Stimulated activated CD4-positive, alpha-beta T cell treated with anti-CD3 and anti-CD28 coated beads, Interleukin-1b, Interleukin-23, amount 100 ng/mL, for 24 hours (primary cell): ENCODE measurements around the gene MVP.
"Not testable (repeated sequence)": the region's sequence is repeated elsewhere in the genome, so short reads cannot be mapped to it uniquely, and the experiment has no call there.

ENCODE experiments used
- DNase-seq, 4 experiments: peaks; one replicate each; pipeline ENCODE4 v3.0.0-alpha.2; 2020; ENCODE audit warnings: low read depth in 4 of 4, low spot score in 1 of 4

Gene MVP

GRCh38 chr16:29815032-29815721, 5.1 kb upstream of the MVP start:
- no peak for DNase-seq

DNA sequence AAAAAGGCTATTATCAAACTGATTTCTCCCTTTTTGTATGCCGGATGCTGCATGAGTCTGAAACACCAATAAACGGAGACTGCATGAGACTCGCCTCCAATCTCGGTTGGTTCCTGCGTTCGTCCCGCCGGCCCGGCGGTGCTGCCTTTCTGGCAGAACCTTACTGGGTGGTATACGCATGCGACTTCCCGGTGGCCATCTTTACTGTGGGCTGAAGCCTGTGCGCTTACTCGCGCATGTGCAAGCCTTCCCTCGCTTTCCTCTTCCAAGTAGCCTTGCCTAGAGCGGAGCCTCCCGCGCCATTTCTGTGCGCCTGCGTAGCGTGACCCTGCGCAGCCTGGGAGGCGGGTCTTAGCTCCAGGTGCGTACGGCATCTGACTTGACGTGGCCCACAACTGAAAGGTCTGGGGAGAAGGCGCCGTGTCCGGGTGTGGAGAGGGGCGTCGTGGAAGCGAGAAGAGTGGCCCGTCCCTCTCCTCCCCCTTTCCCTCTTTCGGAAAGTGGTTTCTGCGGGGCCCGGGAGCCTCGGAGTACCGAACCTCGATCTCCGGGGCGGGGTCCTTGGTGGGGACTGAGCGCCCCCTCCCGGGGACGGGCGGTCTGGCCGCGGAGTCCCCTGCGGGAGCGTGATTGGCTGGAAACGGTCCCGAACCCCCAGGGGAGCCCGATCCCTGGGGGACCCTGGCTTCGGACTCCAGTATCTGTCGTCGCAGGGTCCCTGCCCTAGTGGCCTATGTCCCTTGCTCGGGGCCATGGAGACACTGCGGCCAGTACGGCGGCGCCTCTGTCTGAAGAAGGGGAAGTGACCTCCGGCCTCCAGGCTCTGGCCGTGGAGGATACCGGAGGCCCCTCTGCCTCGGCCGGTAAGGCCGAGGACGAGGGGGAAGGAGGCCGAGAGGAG, 4.2 kb upstream of the MVP start, which contains the start of gene PAGR1:
TSS of gene PAGR1 (plus strand) at position 360 of the 901 bp plus-strand sequence. CDS start at position 734, 374 bp downstream.
- peak; percentile 93 to 96 (median 95) for DNase-seq

DNA sequence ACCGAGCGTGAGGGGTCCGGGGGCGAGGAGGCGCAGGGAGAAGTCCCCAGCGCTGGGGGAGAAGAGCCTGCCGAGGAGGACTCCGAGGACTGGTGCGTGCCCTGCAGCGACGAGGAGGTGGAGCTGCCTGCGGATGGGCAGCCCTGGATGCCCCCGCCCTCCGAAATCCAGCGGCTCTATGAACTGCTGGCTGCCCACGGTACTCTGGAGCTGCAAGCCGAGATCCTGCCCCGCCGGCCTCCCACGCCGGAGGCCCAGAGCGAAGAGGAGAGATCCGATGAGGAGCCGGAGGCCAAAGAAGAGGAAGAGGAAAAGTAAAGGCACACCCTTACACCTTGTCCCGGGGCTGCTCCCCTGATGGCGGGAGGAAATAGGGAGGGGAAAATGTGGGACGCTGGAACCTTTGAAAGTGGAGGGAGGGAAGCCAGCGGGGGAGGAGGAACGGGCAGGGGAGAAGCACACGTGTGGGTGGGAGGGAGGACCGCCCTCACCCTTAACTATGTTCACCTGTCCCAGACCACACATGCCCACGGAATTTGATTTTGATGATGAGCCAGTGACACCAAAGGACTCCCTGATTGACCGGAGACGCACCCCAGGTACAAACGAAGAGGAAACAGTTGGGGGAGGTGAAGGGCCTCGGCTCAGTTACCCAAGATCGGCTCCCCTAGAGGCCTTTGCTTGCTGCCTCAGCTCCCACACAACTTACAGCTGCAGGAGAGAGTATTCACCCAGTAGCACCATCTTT, 3.4 kb upstream of the MVP start:
- peak in 1 of 4 experiments; percentile 70 for DNase-seq

- DNase-seq = no peak
Measured at GRCh38 chr16:29818082-29818481, 2.2 kb upstream of the MVP start.

- no peak for DNase-seq
Measured at GRCh38 chr16:29819506-29819905, 756 bp upstream of the MVP start.

DNA sequence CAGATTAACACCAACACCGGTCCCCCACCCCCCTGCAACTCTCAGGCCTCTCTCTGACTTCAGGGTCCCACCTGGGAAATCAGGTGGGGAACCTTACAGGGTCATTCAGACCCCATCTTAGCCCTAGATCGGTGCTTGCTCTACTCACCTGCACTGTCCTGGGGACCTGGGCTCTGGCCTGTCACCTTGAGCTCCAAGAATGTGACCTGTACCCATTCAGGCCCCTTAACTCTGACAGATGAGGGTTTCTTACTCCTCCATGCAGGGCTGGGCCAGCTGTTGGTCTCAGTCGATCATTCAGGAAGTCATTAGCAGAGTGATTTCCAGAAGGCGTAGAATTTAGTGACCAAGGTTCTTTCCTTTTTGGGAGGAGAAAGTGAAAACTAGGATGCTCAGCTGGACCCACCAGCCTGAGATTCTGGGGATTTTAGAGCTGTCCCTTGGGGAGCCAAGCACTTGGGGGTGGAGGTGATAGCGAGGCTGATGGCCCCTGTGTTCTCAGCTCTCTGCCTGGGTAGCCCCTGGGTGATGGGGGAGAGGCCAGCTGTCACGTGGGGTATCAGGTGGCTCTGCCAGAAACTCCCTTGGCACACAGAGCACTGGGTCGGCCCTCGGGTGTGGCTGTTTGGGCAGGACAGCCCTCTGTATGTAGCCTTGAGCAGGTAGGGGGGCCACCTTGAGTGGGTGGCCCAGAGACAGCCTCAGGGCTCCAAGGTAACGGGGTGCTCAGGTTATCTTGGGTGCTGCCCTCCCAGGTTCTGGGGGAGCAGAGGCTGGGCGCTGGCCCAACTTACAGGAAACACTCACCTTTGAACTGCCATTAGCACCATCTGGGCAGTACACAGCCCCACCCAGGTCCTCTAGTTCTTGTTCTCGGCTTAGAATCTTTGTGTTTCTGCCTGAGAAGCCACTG, 724 bp downstream of the MVP start:
- DNase-seq = no peak

DNA sequence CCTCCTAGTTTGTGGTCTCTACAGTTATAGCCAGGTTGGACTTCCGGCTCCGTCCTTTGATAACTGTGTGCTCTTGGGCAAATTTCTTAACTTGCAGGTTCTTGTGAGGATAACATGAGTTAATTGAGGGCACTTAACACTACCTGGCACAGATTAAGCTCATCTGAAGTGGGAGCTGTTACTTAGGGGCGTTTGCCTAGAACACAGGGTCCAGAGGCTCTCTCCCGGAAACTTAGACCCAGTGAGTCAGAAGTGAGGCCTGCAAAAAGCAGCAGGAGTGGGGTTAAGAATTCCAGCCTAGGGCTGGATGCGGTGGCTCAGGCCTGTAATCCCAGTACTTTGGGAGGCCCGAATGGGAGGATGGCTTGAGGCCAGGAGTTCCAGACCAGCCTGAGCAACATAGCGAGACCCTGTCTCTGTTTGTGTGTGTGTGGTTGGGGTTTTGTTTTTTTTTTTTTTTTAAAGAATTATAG, 1.4 kb downstream of the MVP start:
- DNase-seq = no peak

GRCh38 chr16:29824589-29825144, 4.4 kb downstream of the MVP start:
- no peak for DNase-seq

DNA sequence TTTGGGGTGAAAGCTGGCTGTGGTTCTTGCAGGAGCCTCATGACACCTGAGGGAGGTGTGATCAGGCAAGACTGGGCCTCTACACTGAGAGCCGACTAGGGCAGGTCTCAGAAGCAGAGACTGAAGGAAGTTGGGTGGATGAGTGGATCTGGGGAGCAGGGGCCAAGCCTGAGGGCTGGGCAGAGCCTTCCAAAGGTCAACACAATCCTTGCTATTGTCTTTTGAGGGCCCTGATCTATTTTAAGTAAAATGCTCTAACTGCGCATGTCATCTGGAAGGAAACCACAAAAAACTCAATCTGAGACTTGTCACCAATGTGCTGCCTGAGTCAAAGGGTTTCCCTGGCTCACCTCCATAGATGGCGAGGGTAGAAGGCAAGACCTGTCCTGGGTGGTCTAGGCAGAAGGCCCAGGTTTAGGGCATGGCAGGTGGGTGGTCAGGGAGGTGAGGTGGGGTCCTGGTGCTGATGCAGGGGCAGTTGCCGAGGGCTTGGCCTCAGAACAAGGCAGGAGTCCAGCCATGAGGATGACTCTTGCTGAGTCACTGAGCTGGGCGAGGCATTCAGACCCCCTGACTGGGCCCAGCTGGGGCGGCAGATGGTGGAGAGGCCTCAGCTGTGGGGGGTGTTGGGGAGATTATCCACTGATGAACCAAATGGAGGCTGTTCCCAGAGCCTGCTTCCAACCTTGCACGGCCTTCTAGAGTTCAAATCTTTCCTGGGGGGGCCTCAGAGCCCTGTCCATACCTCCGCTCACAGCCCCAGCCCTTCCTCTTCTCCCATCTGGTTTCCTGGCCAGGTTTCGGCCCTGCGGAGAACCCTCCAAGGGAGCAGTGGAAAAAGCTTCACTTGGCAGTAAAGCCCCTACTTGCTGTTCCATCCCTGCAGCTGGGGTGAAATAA, 5.1 kb downstream of the MVP start:
- DNase-seq = no peak

DNA sequence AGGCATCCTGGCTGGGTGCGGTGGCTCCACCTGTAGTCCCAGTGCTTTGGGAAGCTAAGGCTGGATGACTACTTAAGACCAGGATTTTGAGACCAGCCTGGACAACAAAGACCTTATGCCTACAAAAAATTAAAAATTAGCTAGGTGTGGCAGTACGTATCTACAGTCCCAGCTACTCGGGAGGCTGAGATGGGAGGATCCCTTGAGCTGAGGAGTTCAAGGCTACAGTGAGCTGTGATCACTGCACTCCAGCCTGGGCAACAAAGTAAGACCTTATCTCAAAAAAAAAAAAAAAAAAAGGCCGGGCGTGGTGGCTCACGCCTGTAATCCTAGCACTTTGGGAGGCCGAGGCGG, 6.1 kb downstream of the MVP start:
- DNase-seq = no peak

- DNase-seq = no peak
Measured at GRCh38 chr16:29830774-29831173, 10.5 kb downstream of the MVP start.

DNA sequence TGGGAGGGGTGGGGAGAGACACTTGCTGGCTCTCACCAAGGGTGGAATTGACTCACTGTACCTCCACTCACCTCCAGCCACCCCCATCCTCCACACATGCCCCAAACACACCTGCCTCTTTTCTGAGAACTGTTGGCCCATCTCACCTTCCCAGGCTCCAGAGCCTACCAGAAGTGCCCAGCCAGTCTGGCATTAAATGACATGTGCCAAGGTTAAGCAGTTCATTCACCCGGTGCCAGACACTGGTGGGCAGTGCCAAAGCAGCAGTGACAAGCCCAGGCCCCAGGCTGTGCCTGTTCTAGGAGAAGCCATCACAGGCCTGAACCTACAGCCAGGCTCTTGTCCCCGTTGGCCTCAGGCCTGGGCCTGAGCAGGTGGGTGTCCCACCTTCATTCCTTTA, 11.2 kb downstream of the MVP start:
- no peak for DNase-seq

GRCh38 chr16:29833219-29833618, 13.0 kb downstream of the MVP start:
- not testable (repeated sequence) for DNase-seq

GRCh38 chr16:29834079-29834478, 13.8 kb downstream of the MVP start:
- no peak for DNase-seq

GRCh38 chr16:29835926-29836325, 15.7 kb downstream of the MVP start:
- no peak for DNase-seq

DNA sequence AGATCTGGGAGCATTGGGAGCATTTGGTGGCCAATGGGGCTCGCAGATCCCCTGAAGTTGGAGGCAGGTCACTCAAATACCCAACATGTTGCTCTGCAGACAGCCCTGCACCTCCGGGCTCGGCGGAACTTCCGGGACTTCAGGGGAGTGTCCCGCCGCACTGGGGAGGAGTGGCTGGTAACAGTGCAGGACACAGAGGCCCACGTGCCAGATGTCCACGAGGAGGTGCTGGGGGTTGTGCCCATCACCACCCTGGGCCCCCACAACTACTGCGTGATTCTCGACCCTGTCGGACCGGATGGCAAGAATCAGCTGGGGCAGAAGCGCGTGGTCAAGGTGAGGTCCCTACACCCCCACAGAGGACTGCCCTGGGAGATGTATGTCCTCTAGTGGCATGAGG, 16.4 kb downstream of the MVP start:
- DNase-seq = no peak

DNA sequence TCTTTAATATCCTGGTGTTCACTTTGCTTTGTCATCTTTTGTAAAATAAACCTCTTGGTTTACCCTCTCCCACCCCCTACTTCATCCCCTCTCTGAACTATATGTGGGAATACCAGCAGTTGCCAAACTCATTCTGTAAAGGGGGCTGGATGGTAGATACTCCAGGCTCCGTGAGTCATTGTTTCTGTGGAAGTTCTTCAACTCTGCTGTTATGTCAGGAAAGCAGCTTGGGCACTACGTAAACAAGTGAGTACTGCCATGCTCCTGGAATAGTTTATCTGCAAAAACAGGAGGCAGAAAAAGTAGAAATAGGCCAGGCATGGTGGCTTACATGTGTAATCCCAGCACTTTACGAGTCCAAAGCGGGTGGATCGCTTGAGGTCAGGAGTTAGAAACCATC, 17.6 kb downstream of the MVP start:
- DNase-seq = no peak

DNA sequence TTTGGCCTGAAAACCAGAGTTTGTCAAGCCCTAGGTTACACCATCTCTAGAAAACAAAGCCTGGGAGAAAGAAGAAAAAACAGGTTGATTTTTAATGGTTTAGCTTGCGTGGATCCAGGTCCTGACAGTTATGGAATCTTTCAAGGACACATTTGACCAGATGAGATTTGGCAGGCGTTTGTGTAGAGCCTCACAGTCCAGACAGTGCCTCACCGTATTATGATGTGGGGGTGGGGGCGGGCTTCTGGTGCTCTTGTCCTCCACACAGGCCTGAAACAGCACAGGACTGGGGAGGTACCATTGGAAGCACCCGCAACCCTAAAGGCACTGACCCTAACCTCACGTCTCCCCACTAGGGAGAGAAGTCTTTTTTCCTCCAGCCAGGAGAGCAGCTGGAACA, 19.6 kb downstream of the MVP start:
- no peak for DNase-seq

GRCh38 chr16:29840240-29840639, 20.0 kb downstream of the MVP start:
- no peak for DNase-seq
